HG03558 (cell line): ENCODE data around the gene RBP4.

ENCODE experiments used
- ATAC-seq: cut with Tn5 transposase; IDR thresholded peaks from one replicate; pipeline ENCODE4 v1.9.1; 2021; ENCODE audit warnings: moderate number of reproducible peaks; ENCODE audit not compliant: unreplicated experiment; ENCODE audit errors: extremely low read depth

Gene RBP4

DNA sequence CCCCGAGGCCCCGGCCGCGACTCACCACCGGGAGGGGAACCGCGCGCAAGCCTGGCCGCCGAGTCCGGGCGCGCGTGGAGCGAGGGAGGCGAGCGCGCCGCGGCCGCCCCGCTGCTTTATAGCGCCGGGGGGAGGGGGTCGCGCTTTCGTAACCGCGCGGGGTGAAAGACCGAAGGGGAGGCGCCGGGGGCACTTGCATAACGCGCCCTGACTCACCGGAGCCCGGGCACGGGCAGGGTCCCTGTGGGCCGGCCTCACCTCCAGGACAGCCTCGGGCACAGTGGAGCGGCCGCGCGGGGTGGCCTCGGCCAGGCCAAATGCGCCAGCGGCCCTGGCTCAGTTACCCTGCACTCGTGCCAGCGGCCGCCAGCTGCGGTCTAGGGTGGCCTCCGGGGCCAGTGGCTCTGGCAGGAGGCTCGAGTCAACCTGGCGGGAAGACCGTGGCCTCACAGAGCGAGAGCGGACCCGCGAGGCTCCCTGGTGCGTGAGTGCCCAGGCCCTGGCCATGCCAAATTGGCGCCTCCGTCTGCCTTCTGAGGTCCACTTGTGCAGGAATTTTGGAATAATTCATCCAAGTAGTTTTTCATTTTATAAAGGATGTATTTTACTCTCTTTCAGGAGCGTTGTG, at the start of gene RBP4:
RBP4 (minus strand) TSS at position 90 of the 628 bp plus-strand sequence. CDS start 207 bp downstream, outside the sequence.
- ATAC-seq, result no peak

DNA sequence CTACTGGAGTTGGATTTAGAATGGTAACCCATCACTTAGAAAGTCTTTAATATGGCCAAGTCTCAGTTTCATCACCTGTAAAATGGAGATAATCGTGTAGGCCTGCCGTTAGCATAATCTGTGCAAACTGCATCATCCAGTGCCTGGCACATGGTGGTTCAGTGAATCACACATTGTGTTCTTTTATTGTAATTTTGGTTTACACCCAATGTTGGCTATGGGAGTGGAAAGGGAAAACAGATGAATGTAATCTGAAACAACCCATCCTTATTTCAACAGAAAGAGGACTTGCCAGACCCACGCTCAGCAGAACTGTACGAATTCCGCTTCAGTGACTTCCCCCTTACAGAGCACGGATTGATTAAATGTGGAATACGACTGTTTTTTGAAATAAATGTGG, 38.8 kb upstream of the RBP4 start:
- no peak for ATAC-seq

DNA sequence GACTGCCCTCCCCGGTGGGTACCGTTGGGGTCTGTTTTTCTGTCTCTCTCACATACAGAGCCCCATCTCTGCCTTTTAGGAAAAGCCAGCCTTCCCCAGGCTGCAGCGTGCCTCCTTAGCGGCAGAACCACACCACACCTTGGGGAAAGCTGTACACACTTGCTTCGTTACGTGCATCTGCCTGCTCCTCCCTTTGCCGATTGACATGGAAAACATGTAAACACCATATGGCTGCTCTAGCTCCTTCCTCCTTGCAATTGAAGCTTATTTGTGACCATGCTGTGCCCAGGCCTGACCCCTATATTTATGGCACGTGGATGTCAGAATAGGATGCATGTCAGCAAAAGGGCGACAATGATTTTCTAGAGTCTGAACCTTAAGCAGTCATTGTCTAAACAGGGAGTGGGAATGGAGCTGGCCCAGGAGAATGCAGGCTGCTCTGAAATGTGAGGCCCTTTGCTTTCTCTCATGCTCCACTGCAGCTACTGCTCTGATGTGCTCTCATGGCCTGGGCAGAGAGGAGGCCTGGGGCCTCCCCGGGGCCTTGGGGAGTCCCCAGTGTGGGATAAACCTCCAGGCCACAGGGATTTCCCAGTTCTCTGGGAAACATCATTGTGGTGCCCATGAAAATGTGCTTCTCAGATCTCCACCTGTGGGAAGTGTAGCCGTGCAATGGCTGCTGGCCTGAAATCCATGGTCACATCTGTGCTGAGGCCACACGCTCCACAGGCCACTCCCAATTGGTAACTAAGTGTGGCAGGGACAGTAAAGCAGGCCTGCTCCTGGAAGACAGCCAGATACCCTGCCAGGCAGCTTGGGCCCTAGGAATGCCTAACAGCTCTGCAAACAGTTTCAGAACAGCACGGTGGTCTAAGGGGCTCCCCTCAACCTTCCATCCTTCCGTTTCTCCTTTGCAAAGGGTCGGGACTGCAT, 29.9 kb upstream of the RBP4 start:
- no peak for ATAC-seq

DNA sequence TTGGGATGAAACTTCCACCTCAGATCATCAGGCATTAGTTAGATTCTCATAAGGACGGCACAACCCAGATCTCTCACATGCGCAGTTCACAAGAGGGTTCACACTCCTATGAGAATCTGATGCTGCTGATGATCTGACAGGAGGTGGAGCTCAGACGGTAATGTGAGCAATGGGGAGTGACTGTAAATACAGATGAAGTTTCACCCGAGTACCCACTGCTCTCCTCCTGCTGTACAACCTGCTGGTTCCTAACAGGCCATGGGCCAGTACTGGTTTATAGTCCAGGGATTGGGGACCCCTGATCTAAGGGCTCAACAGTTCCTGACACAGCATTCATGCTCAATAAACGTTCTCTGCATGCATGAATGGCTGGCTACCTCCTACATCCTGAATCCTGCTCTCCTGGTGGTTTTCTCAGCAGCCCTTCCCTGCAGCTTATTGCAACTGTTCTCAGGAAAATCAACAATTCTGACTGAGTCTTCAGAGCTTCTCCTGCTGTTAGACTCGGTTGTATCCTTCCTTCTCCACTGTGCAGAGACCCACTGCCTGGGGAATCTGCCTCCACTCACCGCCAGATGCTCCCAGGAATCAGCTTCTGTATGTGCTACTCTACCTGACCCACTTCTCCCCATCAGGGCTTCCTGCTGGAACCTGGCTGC, 28.7 kb upstream of the RBP4 start:
- no peak for ATAC-seq

DNA sequence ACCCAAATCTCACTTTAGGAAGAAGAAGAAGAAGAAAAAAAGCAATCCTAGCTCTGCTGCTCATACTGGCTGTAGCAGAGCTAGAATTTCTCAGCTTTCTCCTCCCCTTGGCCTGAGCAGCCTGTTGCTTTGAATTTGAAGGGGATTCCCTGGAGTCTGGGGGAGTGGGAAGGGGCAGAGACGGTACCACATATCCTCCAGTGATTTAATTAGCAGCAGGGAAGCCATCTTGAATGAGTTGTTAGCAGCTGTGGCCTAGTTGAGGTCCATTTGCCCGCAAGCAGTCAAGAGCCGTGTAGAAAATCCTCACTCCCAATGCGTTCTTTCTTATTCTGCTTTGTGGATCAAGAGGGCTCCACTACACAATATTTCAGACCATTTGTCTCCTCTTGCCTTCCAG, 27.8 kb upstream of the RBP4 start:
- ATAC-seq, result no peak

DNA sequence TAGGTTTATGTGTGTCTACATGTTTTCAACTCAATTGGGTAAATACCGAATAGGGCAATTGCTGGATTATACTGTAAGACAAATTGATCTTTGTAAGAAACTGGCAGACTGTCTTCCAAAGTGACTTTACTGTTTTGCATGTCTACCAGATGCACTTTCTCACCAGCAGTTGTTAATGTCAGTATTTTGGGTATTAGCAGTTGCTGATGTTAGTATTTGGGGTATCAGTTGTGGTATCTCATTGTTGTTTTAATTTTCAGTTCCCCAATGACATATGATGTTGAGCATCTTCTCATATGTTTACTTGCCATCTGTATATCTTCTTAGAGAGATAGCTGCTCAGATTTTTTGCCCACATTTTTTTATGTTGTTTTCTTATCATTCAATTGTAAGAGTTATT, 21.9 kb upstream of the RBP4 start:
- ATAC-seq, result no peak

DNA sequence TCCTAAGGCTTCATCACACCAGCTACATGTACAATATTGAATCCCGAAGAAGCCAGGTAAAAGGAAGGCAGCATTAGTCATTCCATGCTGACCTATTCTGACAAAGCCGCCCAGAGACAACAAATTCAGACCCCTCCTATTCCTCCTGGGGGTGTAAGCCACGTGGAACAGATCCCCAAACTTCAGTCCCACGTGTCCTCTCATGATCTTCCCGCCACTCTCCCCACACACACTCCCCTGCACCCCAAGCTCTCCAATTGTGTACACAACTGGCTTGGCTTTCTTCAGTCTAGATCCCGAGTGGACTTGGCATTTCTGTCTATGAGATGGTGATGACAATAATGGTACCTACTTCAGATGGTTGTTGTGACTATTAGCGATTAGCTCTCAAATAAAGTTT, 19.9 kb upstream of the RBP4 start:
- ATAC-seq, result no peak

DNA sequence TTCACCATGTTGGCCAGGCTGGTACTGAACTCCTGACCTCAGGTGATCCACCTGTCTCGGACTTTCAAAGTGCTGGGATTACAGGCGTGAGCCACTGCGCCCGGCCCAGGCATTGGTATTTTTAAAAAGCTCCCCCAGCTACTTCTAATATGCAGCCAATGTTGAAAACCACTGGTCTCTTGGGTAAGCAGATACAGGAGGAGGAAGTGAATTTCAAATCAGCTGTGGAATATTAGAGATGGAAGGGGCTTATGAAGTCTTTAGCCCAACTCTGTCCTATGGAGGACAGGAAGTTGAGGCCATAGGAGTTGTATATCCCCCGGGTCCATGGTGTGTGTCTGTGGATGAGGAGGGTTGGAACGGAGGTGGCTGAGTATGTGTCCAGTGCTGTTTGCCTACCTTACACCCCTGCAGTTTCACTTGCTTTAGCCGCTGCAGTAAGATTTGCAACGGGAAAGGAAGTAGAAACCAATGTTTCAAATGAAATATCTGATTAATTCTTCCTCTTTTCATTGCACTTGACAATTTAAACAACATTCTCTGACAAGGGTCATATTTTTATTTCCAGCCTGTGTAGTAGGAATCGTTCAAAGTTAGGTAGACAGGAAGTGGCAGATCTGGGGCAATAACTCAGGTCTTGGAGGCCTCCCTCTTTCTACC, 14.7 kb upstream of the RBP4 start:
- no peak for ATAC-seq

DNA sequence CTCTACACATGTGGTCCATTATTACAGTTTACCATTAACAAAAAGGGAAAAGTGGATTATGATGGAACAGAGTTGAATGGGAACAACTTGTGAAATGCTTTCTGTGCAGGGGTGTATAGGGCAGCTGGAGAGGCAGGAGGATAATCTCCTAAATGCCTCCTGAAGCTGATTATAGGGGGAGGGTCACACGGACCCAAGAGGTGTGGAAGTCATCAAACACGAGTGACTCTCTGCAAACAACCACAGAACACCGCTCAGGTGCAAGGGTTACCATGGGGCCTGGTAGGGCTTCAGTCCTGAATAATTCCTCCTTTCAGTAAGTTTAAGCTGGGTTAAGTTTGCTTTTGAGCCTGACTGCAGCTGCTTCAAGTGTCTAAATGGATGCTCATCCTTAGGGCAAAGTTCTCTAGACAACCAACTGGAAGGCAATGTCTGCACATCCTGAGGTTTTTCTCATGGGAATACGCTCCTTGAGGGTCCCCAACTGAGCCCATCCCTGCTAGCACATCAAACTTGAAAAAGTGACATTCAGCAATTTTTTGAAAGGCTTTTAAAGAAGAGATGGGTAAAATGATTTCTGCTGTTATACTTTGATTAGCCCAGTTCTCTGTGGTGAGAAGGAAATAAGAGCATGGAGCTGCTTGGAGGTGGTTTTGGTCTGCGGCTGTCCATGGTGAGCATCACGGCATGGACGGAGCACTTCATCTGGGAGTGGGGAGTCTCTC, 13.2 kb upstream of the RBP4 start:
- no peak for ATAC-seq

DNA sequence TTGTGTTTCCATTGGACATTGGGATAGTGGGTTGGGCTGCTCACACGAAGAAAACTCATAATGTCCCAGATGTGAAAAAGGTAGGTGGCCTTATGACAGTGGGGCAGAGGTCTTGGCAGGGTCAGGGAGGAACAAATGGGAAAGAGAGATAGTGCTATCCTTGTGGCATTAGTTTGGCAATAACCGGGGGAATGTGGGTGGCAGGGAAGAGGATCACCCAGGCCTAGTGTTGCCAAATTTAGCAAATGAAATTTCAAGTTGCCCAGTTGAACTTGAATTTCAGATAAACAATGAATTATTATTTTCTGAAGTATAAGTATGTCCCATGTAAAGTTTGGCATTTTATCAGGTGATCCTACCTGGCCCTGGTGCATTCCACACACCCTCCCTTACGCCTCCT, 12.1 kb upstream of the RBP4 start:
- ATAC-seq, result no peak

DNA sequence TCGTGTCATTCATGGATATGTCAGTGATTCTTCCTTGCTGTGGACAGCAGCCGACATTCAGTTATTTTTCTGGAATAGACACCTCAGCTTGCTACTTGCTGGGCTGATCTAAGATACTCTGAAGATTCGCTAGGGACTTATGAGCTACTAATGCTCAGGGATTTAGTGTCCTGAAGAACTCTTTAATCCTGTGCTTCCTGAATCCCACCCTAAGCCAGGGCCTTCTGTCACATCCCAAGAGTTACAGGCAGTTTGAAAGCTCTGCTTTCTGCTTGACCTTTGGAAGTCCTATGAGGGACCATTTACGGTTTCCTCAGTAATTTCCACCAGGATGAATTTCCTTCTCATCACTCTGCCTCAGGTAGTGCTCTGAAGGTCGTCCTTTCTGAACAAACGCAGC, 11.3 kb upstream of the RBP4 start, which contains the start of gene PDE6C:
PDE6C (plus strand) TSS at position 227 of the 400 bp plus-strand sequence. CDS start 189 bp downstream, outside the sequence.
- ATAC-seq, result no peak

DNA sequence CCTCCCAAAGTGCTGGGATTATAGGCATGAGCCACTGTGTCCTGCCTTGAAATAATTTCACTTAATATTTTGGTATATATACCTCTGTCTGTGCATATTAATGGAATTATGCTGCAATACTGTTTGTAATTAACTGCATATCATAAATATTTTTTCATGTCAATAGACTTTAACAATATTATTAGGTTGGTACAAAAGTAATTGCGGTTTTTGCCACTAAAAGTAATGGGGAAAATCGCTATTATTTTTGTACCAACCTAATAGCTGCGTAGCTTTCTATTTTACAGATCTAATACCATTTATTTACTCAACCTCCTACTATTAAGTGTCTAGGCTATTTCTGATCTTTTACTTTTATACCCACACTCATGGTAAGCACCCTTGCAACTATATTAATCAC, 7.4 kb upstream of the RBP4 start:
- ATAC-seq, result no peak

DNA sequence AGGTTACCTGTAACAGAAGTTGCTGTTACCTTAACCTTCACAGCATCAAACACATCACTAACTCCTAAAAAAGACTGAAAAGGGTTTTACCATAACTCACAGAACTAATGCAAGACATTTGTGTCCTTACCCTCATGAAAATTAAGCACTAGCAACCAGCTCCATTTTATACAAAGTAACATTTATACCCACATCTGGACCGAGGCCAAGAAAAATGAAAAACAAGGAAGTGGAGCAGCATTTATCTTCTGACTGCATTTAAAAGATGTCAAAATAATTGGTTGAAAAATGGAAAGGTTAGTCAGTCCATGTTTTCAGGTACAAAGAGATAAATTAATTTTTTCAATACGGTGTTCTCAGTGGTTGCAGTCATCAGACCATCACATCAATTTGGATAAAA, 3.1 kb upstream of the RBP4 start:
- ATAC-seq, result no peak

DNA sequence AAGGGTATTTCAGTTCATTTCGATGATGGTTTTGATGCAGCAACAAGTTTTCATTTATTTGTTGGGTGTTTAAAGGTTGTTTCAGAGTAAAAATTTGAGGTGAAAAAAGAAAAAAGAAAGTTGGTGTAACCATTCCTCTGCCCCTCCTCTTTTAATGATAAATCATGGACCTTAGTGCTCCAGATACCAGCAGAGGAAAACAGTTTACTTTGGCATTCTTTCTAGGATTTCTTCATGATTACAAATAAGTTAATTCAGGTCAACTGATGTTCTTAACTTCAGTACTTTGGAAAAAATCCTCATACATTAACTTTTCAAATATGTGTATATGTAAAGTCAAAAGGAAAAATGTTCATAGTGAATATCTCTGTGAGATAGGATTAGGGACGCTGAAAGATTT, 2.0 kb upstream of the RBP4 start:
- ATAC-seq, result no peak

DNA sequence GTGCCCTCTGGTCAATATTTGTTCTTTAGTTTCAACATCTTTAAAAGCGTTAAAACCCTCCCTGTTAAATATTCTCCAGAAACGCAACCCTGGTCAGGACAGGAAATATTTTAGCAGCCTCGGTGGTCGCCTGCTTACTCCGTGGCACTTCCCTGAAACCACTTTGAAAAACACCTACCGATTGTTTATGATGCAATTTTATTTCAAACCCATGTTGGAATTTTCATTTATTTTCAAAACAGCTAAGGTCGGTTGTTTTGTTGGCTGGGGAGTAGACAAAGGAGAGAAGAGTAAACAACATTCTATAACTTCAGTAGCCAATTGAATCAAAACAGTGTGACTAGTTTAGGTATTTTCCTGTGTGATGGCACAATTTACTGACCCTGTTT, 733 bp upstream of the RBP4 start:
- no peak for ATAC-seq

DNA sequence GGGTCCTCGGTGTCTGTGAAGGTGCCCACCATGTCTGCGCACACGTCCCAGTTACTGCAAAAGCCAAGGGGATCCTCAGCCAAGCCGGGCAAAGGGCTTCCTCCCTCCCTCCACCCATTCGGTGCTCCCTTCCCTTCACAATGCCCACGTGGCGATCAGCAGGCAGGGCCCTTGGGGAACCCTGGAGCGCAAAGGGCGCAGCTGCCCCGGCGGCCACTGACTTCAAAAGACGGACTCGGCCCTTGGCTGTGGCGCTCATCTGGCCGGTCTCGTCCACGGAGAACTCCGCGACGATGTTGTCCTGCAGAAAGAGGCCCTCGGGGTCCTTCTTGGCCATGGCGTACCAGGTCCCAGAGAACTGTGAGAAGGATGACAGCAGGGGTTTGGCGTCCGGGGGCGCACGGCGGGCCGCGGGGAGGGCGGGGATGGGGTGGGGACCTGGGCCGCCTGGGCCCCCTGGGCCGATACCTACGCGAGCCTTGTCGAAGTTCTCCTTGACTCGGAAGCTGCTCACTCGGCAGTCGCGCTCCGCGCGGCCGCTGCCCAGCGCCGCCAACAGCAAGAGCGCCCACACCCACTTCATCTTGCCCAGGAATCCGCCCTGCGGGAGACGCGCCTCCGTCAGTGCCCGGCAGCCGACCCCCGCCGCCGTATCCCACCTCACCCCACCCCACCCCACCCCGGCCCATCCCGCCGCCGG, 439 bp downstream of the RBP4 start:
- no peak for ATAC-seq

DNA sequence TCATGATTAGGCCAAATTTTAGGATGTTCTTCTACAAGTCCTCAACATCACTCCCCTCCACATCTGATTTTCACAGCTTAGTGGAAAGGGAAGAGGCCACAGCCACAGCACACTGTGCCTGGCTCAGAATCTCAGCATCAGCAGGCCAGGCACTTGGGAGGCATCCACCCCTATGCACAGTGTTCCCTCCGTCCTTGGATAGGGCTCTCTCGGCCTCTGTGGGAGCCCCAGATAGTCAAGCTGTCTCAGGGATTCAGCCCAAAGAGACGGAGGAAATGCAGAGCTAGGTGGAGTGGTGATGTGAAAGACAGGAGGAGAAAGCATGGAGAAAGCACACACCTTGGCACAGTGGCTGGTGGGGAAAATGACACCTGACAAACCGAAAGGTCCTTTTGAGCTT, 1.3 kb downstream of the RBP4 start:
- no peak for ATAC-seq

DNA sequence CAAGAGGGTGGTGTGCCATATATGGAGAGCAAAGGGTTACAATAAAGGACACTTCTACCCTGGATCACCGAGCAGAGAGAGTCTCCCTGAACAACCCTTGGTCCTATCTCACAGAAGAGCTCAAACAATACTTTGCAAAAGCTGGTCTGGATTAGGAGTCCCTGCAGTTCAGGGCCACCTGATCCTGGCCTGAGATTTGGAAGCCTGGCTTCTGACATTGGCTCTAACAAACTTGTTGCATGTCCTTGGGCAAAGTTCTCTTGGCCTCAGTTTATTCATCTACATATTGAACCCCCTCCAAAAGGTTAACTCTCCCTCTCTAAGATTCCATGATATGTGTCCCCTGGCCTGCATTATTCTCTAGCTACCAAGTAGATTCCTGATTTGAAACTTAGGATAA, 1.7 kb downstream of the RBP4 start:
- ATAC-seq, result no peak

DNA sequence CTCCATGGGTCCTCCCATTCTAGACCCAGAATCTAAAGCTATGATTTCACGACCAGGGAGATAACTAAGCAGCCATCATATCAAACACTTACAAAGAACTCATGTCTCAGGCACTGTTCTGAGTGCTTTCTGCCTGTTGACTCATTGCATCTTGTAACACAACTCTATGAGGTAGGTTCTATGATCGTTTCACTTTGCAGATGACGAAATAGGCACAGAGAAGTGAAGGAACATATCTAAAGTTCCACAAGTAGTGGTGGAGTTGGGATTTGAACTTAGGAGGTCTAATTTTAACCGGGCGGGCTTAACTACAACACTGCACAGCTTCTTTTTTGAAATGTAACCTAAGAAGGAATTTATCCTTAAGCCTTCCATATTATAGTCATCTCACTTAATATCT, 2.9 kb downstream of the RBP4 start:
- ATAC-seq, result no peak
